ENCODE results near the gene PALB2.

DNA sequence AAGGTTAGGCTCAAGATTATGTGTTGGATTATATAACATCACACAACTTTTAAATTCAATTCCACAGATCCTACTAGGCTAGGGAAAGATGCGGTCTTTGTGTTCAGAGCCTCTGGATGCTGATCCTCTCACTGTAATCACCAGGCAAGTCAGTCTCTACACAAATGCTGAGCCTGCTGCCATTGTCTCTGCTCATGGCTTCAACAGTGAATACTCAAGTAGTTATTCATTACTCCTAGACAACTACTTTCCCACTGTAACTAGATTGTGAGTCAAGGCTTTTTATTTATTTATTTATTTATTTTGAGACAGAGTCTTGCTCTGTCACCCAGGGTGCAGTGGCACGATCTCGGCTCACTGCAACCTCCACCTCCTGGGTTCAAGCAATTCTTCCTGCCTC is 29.2 kb downstream of the PALB2 start:
- TF ChIP-seq TAF1 (IDR thresholded peaks at IDR 0.05; ENCODE audit: borderline replicate concordance, insufficient read depth, low read length) (no peak), POLR2AphosphoS5 (IDR thresholded peaks at IDR 0.05; ENCODE audit: low read depth, low read length) (no peak)

Measured in PFSK-1 (cell line).